ENCODE results near the gene VAMP3.

GRCh38 chr1:7789828-7790227 lies 18.7 kb downstream of the VAMP3 start:
- no peak for TF ChIP-seq HNRNPLL (IDR thresholded peaks at IDR 0.05; ENCODE audit: low read depth, low read length, poor library complexity, severe bottlenecking)
- no peak for TF ChIP-seq CEBPB (tag; IDR thresholded peaks at IDR 0.05)
- TF ChIP-seq FOXK2 (conservative IDR thresholded peaks at IDR 0.05 in 1 of 2, IDR thresholded peaks at IDR 0.05 in 1 of 2; ENCODE audit: low read depth in 2 of 2): no peak
- no peak for TF ChIP-seq CTCF (IDR thresholded peaks at IDR 0.05 in 2 of 3, conservative IDR thresholded peaks at IDR 0.05 in 1 of 3; ENCODE audit: insufficient read depth in 2 of 3, low read depth in 1 of 3, low read length in 3 of 3)
- no peak for TF ChIP-seq ZNF512 (tag; IDR thresholded peaks at IDR 0.05)
- no peak for TF ChIP-seq ZFP30 (CRISPR knock-in tag; IDR thresholded peaks at IDR 0.05; ENCODE audit: borderline replicate concordance)
- TF ChIP-seq ZBTB33 (CRISPR knock-in tag; IDR thresholded peaks at IDR 0.05): no peak
- TF ChIP-seq ZMIZ1 (IDR thresholded peaks at IDR 0.05; ENCODE audit: low read depth in 2 of 2, low read length in 2 of 2): no peak
- no peak for TF ChIP-seq POLR2A (conservative IDR thresholded peaks at IDR 0.05)
- TF ChIP-seq ARHGAP35 (IDR thresholded peaks at IDR 0.05; ENCODE audit: partially characterized antibody): no peak
- no peak for TF ChIP-seq IRF2 (CRISPR knock-in tag; IDR thresholded peaks at IDR 0.05)
- no peak for TF ChIP-seq POLR2AphosphoS5 (IDR thresholded peaks at IDR 0.05; ENCODE audit: control insufficient read depth, insufficient read depth, low read depth, low read length)
